ENCODE data around the gene RYR2.

DNA sequence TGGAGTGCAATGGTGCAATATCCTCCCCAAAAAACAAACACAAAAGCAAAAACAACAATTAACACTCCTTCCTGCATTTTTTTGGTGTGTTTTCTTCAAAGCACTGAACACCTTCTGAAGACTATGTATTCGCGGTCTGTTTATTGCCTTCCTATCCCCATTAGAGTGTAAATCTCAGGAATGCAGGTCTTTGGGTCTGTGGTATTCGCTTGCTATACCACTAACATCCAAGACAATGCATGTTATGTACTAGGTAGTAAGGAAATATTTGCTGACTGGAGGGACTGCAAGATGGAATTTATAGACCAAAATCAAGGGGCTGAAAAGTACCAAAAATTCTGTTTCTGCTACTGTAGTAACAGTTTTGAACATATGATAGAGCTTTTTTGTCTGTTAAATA lies 299.4 kb downstream of the RYR2 start:
- TF ChIP-seq CTCF (IDR thresholded peaks at IDR 0.05) (no peak), POLR2A (IDR thresholded peaks at IDR 0.05) (no peak)
